OCI-LY3 (cell line): ENCODE data around the gene IPO5.

Experiments
- CTCF ChIP-seq: fragments of 200-600, 300-600 bp; sonication (generic); IDR thresholded peaks from 2 replicates; pipeline ENCODE4 v1.5.1; 2014; ENCODE audit warnings: antibody characterized with exemption, low read length, low read depth
- EZH2phosphoT487 ChIP-seq: fragments of 200-600 bp; shearing (Covaris generic); IDR thresholded peaks from 2 replicates; pipeline ENCODE4 v1.6.1; 2018; ENCODE audit warnings: antibody characterized with exemption, mixed run types, low read depth

- TF ChIP-seq CTCF (no peak), EZH2phosphoT487 (no peak)
These were observed 59.8 kb downstream of the IPO5 start for GRCh38 chr13:98013241-98013640.
